ENCODE data around the gene ABTB2. TPM values are rescaled to one million over a fixed set of nuclear protein-coding genes. Genes with fewer than 3 reads are reported as not detected.

The ABTB2 gene
- total RNA-seq, 1 experiment from 2014 or later = 3.6 TPM

DNA sequence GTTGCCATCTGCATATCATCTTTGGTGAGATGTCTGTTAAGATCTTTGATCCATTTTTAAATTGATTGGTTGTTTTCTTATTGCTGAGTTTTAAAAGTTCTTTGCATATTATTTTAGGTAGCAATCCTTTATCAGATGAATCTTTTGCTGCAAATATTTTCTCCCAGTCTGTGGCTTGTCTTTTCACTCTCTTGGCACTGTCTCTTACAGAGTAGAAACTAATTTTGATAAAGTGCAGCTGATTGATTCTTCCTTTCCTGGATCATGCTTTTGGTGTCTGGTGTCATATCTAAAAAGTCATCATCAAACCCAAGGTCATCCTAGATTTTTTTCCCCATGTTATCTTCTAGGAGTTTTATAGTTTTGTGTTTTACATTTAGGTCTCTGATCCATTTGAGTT, 139.7 kb downstream of the ABTB2 start:
- no peaks in the 10 kb centered on the region for H3K36me3 Mint-ChIP-seq (ENCODE audit: insufficient read depth, unreplicated experiment)
- ChIA-PET POLR2A (no interaction called here), CTCF (no interaction called here)
- H3K4me3 ChIP-seq (ENCODE audit: low read depth, low read length) = no peak overlapping the region
- intact Hi-C loops (cut with micrococcal nuclease; ENCODE audit: unreplicated experiment) = no loop called here
- peaks cover 7% of the 10 kb centered on the region for H3K4me1 ChIP-seq
- BruUV-seq (replicated peaks) = no TSS peak
- H3K27ac Mint-ChIP-seq (ENCODE audit: unreplicated experiment) = no peak overlapping the region
- DNase-seq = no peak
- H3K4me1 Mint-ChIP-seq (ENCODE audit: low read depth, unreplicated experiment) = peaks cover 2% of the 10 kb centered on the region
- no peak overlapping the region for H3K4me3 Mint-ChIP-seq (ENCODE audit: unreplicated experiment)
- TF ChIP-seq, protein P1, sequence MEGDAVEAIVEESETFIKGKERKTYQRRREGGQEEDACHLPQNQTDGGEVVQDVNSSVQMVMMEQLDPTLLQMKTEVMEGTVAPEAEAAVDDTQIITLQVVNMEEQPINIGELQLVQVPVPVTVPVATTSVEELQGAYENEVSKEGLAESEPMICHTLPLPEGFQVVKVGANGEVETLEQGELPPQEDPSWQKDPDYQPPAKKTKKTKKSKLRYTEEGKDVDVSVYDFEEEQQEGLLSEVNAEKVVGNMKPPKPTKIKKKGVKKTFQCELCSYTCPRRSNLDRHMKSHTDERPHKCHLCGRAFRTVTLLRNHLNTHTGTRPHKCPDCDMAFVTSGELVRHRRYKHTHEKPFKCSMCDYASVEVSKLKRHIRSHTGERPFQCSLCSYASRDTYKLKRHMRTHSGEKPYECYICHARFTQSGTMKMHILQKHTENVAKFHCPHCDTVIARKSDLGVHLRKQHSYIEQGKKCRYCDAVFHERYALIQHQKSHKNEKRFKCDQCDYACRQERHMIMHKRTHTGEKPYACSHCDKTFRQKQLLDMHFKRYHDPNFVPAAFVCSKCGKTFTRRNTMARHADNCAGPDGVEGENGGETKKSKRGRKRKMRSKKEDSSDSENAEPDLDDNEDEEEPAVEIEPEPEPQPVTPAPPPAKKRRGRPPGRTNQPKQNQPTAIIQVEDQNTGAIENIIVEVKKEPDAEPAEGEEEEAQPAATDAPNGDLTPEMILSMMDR (IDR thresholded peaks at IDR 0.05; ENCODE audit: insufficient read depth in 1 of 2, low read depth in 1 of 2, low read length in 1 of 2, severe bottlenecking in 1 of 2, unreplicated experiment in 1 of 2) = no peak
- H3K36me3 ChIP-seq (ENCODE audit: control insufficient read depth, insufficient read depth, low read length) = no peaks in the 10 kb centered on the region
- H3K9me3 Mint-ChIP-seq (ENCODE audit: unreplicated experiment) = no peaks in the 10 kb centered on the region
- H3K9me3 ChIP-seq = no peaks in the 10 kb centered on the region
- H3K27me3 ChIP-seq (replicated peaks; ENCODE audit: control insufficient read depth, insufficient read depth, low read length) = no peaks in the 10 kb centered on the region; the same call in none of the 2 replicates
- no peaks in the 10 kb centered on the region for H3K27me3 Mint-ChIP-seq (ENCODE audit: insufficient read depth, unreplicated experiment)

DNA sequence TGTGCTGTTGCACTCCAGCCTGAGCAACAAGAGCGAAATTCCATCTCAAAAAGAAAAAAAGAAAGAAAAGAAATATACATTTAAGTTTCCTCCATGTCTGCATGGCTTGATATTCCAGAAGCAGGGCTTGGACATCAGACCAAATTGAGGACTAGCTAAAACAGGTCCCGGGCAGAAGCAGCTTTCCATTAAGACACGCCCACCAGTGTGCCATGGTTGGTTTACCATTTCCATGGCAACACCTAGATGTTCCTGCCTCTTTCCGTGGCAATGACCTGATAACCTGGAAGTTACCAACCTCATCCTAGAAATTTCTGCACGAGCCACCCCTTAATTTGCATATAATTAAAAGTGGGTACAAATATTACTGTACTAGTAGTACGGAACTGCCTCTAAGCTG, 141.1 kb downstream of the ABTB2 start:
- no peaks in the 10 kb centered on the region for H3K36me3 Mint-ChIP-seq (ENCODE audit: insufficient read depth, unreplicated experiment)
- no peaks in the 10 kb centered on the region for H3K4me1 Mint-ChIP-seq (ENCODE audit: low read depth, unreplicated experiment)
- no peaks in the 10 kb centered on the region; the same call in none of the 2 replicates for H3K27me3 ChIP-seq (replicated peaks; ENCODE audit: control insufficient read depth, insufficient read depth, low read length)
- ChIA-PET CTCF (no interaction called here), POLR2A (interaction anchor here (0.6 kb wide), 1 partner anchor 411 kb away, joined by 3 read pairs; no protein-coding TSS in a partner anchor)
- DNase-seq = no peak
- TF ChIP-seq, protein P1 (IDR thresholded peaks at IDR 0.05; ENCODE audit: insufficient read depth in 1 of 2, low read depth in 1 of 2, low read length in 1 of 2, severe bottlenecking in 1 of 2, unreplicated experiment in 1 of 2) = no peak
- H3K27me3 Mint-ChIP-seq (ENCODE audit: insufficient read depth, unreplicated experiment) = no peaks in the 10 kb centered on the region
- H3K9me3 Mint-ChIP-seq (ENCODE audit: unreplicated experiment) = no peaks in the 10 kb centered on the region
- no peaks in the 10 kb centered on the region for H3K36me3 ChIP-seq (ENCODE audit: control insufficient read depth, insufficient read depth, low read length)
- H3K4me1 ChIP-seq = no peaks in the 10 kb centered on the region
- H3K4me3 ChIP-seq (ENCODE audit: low read depth, low read length) = no peak overlapping the region
- no peak overlapping the region for H3K27ac Mint-ChIP-seq (ENCODE audit: unreplicated experiment)
- intact Hi-C loops (cut with micrococcal nuclease; ENCODE audit: unreplicated experiment) = no loop called here
- BruUV-seq (replicated peaks) = no TSS peak
- H3K9me3 ChIP-seq = no peaks in the 10 kb centered on the region
- no peak overlapping the region for H3K4me3 Mint-ChIP-seq (ENCODE audit: unreplicated experiment)

DNA sequence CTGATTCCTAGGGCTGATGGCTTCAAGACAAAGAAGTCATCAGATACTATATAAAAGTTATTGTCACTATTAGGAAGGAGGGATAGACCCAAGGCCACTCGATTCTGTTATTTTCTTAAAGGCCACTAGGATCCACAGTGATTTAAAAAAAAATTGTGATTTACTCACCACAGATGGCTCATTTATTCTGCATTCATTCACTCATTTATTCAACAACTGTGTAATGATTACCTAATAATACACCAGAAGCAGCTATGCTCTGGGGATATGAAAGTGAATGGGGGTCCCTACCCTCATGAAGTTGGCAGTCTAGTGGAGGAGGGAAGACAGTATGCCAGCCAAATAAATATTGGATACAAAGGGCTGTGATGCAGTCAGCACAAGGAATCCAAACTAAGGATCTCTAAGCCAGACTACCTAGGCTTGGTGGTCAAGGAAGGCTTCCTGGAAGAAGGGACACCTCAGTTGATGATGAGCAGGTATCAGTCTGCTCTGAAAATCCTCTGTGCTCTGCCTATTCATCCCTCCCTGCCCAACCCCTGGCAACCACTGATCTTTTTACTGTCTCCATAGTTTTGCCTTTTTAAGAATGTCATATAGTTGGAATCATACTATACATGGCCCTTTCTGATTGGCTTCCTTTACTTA, 141.9 kb downstream of the ABTB2 start:
- intact Hi-C loops (cut with micrococcal nuclease; ENCODE audit: unreplicated experiment) = no loop called here
- Mint-ChIP-seq H3K4me3 (ENCODE audit: unreplicated experiment) (no peak overlapping the region), H3K27ac (ENCODE audit: unreplicated experiment) (no peak overlapping the region), H3K9me3 (ENCODE audit: unreplicated experiment) (no peaks in the 10 kb centered on the region), H3K27me3 (ENCODE audit: insufficient read depth, unreplicated experiment) (no peaks in the 10 kb centered on the region), H3K4me1 (ENCODE audit: low read depth, unreplicated experiment) (no peaks in the 10 kb centered on the region), H3K36me3 (ENCODE audit: insufficient read depth, unreplicated experiment) (no peaks in the 10 kb centered on the region)
- Histone ChIP-seq H3K9me3 (no peaks in the 10 kb centered on the region), H3K4me1 (no peaks in the 10 kb centered on the region), H3K36me3 (ENCODE audit: control insufficient read depth, insufficient read depth, low read length) (no peaks in the 10 kb centered on the region), H3K27me3 (replicated peaks; ENCODE audit: control insufficient read depth, insufficient read depth, low read length) (no peaks in the 10 kb centered on the region; the same call in none of the 2 replicates), H3K4me3 (ENCODE audit: low read depth, low read length) (no peak overlapping the region)
- DNase-seq = no peak
- ChIA-PET CTCF (no interaction called here), POLR2A (no interaction called here)
- TF ChIP-seq, protein P1 (IDR thresholded peaks at IDR 0.05; ENCODE audit: insufficient read depth in 1 of 2, low read depth in 1 of 2, low read length in 1 of 2, severe bottlenecking in 1 of 2, unreplicated experiment in 1 of 2) = no peak
- no TSS peak for BruUV-seq (replicated peaks)

Measured in Caco-2 (cell line).